ENCODE data around the gene ADAMTS5. TPM values are rescaled to one million over a fixed set of nuclear protein-coding genes. Genes with fewer than 3 reads are reported as not detected.

Gene ADAMTS5
- total RNA-seq, 1 donor from 2014 or later = 30.4 TPM

- DNase-seq (ENCODE audit: low spot score) = no peak
- Mint-ChIP-seq H3K27me3 (ENCODE audit: low read depth) (no peaks in the 10 kb centered on the region), H3K9me3 (ENCODE audit: low read depth) (no peaks in the 10 kb centered on the region), H3K36me3 (ENCODE audit: low read depth) (peaks cover 11% of the 10 kb centered on the region), H3K4me1 (ENCODE audit: low read depth) (peaks cover 39% of the 10 kb centered on the region), H3K4me3 (ENCODE audit: unreplicated experiment) (no peak overlapping the region), H3K27ac (ENCODE audit: unreplicated experiment) (no peak overlapping the region)
- TF ChIP-seq, protein P1, sequence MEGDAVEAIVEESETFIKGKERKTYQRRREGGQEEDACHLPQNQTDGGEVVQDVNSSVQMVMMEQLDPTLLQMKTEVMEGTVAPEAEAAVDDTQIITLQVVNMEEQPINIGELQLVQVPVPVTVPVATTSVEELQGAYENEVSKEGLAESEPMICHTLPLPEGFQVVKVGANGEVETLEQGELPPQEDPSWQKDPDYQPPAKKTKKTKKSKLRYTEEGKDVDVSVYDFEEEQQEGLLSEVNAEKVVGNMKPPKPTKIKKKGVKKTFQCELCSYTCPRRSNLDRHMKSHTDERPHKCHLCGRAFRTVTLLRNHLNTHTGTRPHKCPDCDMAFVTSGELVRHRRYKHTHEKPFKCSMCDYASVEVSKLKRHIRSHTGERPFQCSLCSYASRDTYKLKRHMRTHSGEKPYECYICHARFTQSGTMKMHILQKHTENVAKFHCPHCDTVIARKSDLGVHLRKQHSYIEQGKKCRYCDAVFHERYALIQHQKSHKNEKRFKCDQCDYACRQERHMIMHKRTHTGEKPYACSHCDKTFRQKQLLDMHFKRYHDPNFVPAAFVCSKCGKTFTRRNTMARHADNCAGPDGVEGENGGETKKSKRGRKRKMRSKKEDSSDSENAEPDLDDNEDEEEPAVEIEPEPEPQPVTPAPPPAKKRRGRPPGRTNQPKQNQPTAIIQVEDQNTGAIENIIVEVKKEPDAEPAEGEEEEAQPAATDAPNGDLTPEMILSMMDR (IDR thresholded peaks at IDR 0.05) = no peak
Observed at GRCh38 chr21:26939601-26940111, 27.2 kb downstream of the ADAMTS5 start.

GRCh38 chr21:26936641-26937040 lies 30.2 kb downstream of the ADAMTS5 start:
- H3K27me3 Mint-ChIP-seq (ENCODE audit: low read depth) = no peaks in the 10 kb centered on the region
- H3K27ac Mint-ChIP-seq (ENCODE audit: unreplicated experiment) = no peak overlapping the region
- no peak for DNase-seq (ENCODE audit: low spot score)

GRCh38 chr21:26935977-26936376 lies 30.9 kb downstream of the ADAMTS5 start:
- DNase-seq (ENCODE audit: low spot score) = no peak
- Mint-ChIP-seq H3K27ac (ENCODE audit: unreplicated experiment) (no peak overlapping the region), H3K36me3 (ENCODE audit: low read depth) (peaks cover 15% of the 10 kb centered on the region), H3K4me1 (ENCODE audit: low read depth) (peaks cover 32% of the 10 kb centered on the region), H3K9me3 (ENCODE audit: low read depth) (no peaks in the 10 kb centered on the region), H3K4me3 (ENCODE audit: unreplicated experiment) (no peak overlapping the region), H3K27me3 (ENCODE audit: low read depth) (no peaks in the 10 kb centered on the region)
- TF ChIP-seq, protein P1 (IDR thresholded peaks at IDR 0.05) = no peak

More at GRCh38 chr21:26936641-26937040, 30.2 kb downstream of the ADAMTS5 start:
- Mint-ChIP-seq H3K36me3 (ENCODE audit: low read depth) (peaks cover 15% of the 10 kb centered on the region), H3K4me1 (ENCODE audit: low read depth) (peaks cover 33% of the 10 kb centered on the region), H3K9me3 (ENCODE audit: low read depth) (no peaks in the 10 kb centered on the region), H3K4me3 (ENCODE audit: unreplicated experiment) (no peak overlapping the region)
- TF ChIP-seq, protein P1 (IDR thresholded peaks at IDR 0.05) = no peak

DNA sequence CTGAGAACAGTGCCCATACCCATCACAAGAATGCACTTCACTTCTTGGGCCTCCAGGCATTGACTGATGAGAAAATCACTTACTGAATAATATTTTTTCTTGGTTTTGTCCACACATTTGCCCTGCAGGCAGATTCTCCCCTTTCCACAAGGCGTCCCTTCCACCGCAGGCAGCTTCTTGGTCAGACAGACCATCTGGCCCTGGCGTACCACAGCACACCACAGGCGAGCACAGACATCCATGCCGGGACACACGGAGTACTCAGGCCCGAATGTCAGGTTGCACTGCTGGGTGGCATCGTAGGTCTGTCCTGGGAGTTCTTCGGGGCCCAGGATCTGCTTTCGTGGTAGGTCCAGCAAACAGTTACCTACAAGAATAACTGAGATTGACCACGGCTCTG lies 32.5 kb downstream of the ADAMTS5 start:
- Mint-ChIP-seq H3K9me3 (ENCODE audit: low read depth) (no peaks in the 10 kb centered on the region), H3K4me1 (ENCODE audit: low read depth) (peaks cover 17% of the 10 kb centered on the region)
- TF ChIP-seq, protein P1 (IDR thresholded peaks at IDR 0.05) = no peak

DNA sequence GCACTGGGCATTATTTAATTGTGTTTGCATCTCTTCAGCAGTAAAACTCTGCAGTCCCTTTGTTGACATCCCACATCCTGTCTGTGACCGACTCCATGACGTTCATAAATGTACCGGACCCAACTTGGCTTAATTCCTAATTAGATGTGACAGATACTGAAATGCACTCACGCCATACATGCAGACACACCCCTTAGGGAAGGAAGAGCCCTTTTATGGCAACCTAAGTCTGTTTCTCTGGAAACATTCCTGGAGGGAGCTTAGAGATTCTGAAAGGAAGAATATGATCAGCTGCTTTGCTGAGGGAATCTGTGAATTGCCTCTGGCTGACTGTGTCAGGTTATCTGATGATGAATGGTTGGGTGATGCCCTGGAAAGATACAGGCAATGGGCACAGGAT lies 33.4 kb downstream of the ADAMTS5 start:
- Mint-ChIP-seq H3K36me3 (ENCODE audit: low read depth) (peaks cover 22% of the 10 kb centered on the region), H3K4me1 (ENCODE audit: low read depth) (peaks cover 12% of the 10 kb centered on the region), H3K9me3 (ENCODE audit: low read depth) (no peaks in the 10 kb centered on the region), H3K4me3 (ENCODE audit: unreplicated experiment) (no peak overlapping the region), H3K27me3 (ENCODE audit: low read depth) (no peaks in the 10 kb centered on the region), H3K27ac (ENCODE audit: unreplicated experiment) (no peak overlapping the region)
- DNase-seq (ENCODE audit: low spot score) = no peak
- TF ChIP-seq, protein P1 (IDR thresholded peaks at IDR 0.05) = no peak

More for the DNA sequence above, 32.5 kb downstream of the ADAMTS5 start:
- Mint-ChIP-seq H3K36me3 (ENCODE audit: low read depth) (peaks cover 23% of the 10 kb centered on the region), H3K27me3 (ENCODE audit: low read depth) (no peaks in the 10 kb centered on the region), H3K4me3 (ENCODE audit: unreplicated experiment) (no peak overlapping the region), H3K27ac (ENCODE audit: unreplicated experiment) (no peak overlapping the region)
- peak; percentile 71 for DNase-seq (ENCODE audit: low spot score)

All from chondrocyte (in vitro differentiated cells).